ENCODE results near the gene HRH2.

GRCh38 chr5:175664723-175665122, 6.9 kb downstream of the HRH2 start:
- no peak for TF ChIP-seq CTCF (IDR thresholded peaks at IDR 0.05)
- no peak for TF ChIP-seq POLR2A (IDR thresholded peaks at IDR 0.05)

Measured in lower leg skin (tissue), 3 donors.